Bronchial epithelial cell (primary cell): Measurements from ENCODE around the gene ZNRF3. TPM values are rescaled to one million over a fixed set of nuclear protein-coding genes. Genes with fewer than 3 reads are reported as not detected.

Experiments
- DNase-seq: peaks from one replicate; pipeline ENCODE4 v3.0.0-alpha.2; 2010; ENCODE audit warnings: low read depth
- FAIRE-seq: peaks from 2 replicates; lab custom pipeline; 2011; peaks lifted over from hg19 to GRCh38; lab: Jason Lieb, UNC
- H3K27me3 ChIP-seq: 2 replicates; pipeline ENCODE4 v1.5.1; 2011; ENCODE audit warnings: low read length; ENCODE audit not compliant: control insufficient read depth, insufficient read depth
- H3K36me3 ChIP-seq: 2 replicates; pipeline ENCODE4 v1.5.1; 2011; ENCODE audit warnings: low read length; ENCODE audit not compliant: control insufficient read depth, insufficient read depth
- H3K4me3 ChIP-seq: 2 replicates; pipeline ENCODE4 v1.5.1; 2011; ENCODE audit warnings: mild to moderate bottlenecking, low read depth, low read length, control low read depth
- total RNA-seq: library from RNA; depleted of rRNA; stranded (reverse); fragments of >200 nt; gene quantifications from 2 replicates; pipeline ENCODE4 v1.2.1, GENCODE V29; 2014
- TF ChIP-seq, protein P1 (sequence below): IDR thresholded peaks from 2 replicates; pipeline ENCODE4 v1.5.1; 2011; ENCODE audit warnings: mild to moderate bottlenecking, moderate library complexity, low read length, control low read depth, inconsistent platforms; ENCODE audit not compliant: insufficient read depth, severe bottlenecking

The ZNRF3 gene
- total RNA-seq, 1 donor from 2014 or later, result 3.4 TPM

DNA sequence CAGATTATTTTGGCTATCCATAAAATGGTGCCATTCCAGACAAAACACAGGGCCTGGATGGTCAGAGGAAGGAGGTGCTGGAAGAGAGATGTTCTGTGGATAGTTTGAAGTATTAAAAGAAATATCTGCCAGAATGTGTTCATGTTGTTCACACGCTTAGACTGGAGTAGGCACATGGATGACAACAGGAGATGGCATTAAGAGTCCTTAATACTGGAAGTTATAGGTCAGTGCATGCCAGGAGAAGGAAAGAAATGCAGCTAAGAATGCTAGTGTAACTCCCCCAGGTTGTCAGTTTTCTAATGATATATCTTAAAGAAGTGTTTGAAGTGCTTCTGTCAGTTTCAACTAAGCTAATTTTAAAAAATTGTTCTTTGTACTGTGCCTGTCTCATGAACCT is 209.7 kb downstream of the ZNRF3 start:
- DNase-seq (no peak), FAIRE-seq (no peak)
- H3K27me3 ChIP-seq, result no peaks in the 10 kb centered on the region
- TF ChIP-seq, protein P1, sequence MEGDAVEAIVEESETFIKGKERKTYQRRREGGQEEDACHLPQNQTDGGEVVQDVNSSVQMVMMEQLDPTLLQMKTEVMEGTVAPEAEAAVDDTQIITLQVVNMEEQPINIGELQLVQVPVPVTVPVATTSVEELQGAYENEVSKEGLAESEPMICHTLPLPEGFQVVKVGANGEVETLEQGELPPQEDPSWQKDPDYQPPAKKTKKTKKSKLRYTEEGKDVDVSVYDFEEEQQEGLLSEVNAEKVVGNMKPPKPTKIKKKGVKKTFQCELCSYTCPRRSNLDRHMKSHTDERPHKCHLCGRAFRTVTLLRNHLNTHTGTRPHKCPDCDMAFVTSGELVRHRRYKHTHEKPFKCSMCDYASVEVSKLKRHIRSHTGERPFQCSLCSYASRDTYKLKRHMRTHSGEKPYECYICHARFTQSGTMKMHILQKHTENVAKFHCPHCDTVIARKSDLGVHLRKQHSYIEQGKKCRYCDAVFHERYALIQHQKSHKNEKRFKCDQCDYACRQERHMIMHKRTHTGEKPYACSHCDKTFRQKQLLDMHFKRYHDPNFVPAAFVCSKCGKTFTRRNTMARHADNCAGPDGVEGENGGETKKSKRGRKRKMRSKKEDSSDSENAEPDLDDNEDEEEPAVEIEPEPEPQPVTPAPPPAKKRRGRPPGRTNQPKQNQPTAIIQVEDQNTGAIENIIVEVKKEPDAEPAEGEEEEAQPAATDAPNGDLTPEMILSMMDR, result no peak
- H3K4me3 ChIP-seq, result no peak overlapping the region
- H3K36me3 ChIP-seq, result no peaks in the 10 kb centered on the region

DNA sequence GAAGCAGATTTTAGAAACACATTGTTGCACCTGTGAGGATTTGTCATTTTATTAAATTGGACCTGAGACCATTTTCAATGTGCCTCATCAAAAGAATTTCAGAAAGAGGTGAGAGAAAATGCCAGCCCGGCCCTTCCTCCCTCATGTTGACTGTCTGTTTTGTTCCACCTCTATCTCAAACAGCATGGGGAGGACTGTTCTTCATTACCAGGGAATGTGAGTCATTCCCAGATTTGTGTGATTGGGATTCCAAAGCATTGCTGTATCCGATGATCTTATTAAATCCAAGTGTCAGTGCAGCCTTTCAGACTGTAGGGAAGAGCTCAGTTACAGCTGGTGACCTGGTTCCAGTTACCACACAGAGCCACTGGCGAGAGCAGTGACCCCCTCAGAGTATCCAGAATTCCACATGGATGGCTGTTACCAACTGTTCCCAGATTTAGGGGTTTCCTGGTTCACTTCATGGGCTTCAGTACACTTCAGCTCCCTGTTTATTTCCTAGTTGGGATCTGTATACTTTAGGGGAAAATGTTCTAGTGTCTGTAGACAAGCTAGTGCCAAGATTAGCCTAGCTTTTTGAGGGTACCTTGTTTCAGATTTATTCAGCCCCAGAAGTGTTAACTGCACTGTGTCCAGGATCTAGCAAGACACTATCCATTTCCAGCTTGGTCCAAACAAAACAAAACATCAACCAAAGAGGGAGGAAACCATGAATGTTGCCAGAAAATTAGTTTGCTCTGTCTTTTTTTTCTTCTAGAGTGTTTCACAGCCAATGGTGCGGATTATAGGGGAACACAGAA is 210.3 kb downstream of the ZNRF3 start:
- Histone ChIP-seq H3K36me3 (peaks cover under 1% of the 10 kb centered on the region), H3K4me3 (no peak overlapping the region), H3K27me3 (no peaks in the 10 kb centered on the region)
- peak; percentile 36 for DNase-seq
- TF ChIP-seq, protein P1, result no peak
- peak; percentile 62 for FAIRE-seq

GRCh38 chr22:29095459-29095858 is 212.1 kb downstream of the ZNRF3 start:
- TF ChIP-seq, protein P1, result no peak
- no peak for FAIRE-seq
- no peaks in the 10 kb centered on the region for H3K27me3 ChIP-seq
- peaks cover 1% of the 10 kb centered on the region for H3K36me3 ChIP-seq
- no peak overlapping the region for H3K4me3 ChIP-seq
- no peak for DNase-seq

- TF ChIP-seq, protein P1, result no peak
- DNase-seq, result peak; percentile 13
- Histone ChIP-seq H3K27me3 (no peaks in the 10 kb centered on the region), H3K36me3 (peaks cover 1% of the 10 kb centered on the region), H3K4me3 (no peak overlapping the region)
- FAIRE-seq, result no peak
These were observed 213.6 kb downstream of the ZNRF3 start for GRCh38 chr22:29096736-29097669.

GRCh38 chr22:29098296-29098695 is 214.9 kb downstream of the ZNRF3 start:
- Histone ChIP-seq H3K4me3 (no peak overlapping the region), H3K36me3 (peaks cover 3% of the 10 kb centered on the region), H3K27me3 (no peaks in the 10 kb centered on the region)
- TF ChIP-seq, protein P1, result no peak
- no peak for DNase-seq
- FAIRE-seq, result no peak
